Heart right ventricle (tissue), 16 donors: Measurements from ENCODE around the gene XYLB. TPM values are rescaled to one million over a fixed set of nuclear protein-coding genes. Genes with fewer than 3 reads are reported as not detected.
A peak's percentile ranks its signal among the peaks of the same experiment; 100 is the strongest.
"Not testable (repeated sequence)": the region's sequence is repeated elsewhere in the genome, so short reads cannot be mapped to it uniquely, and the experiment has no call there.

Experiments
- ATAC-seq, 8 donors: fragments of 200-7000 bp; cut with Tn5 transposase; one replicate each; pipeline ENCODE4 v1.9.1; 2020; ENCODE audit warnings: mild to moderate bottlenecking in 8 of 8, moderate library complexity in 8 of 8, moderate number of reproducible peaks in 1 of 8
- DNase-seq, 2 donors: peaks; one replicate each; pipeline ENCODE4 v3.0.0-alpha.2; 2020
- H3K27ac ChIP-seq, 10 donors: fragments of 200-600 bp; sonication (generic) in 2 of 10; one replicate each; pipeline versions ENCODE4 v1.5.0 to v1.8.0; 2020 to 2022; ENCODE audit warnings: mild to moderate bottlenecking in 3 of 10
- H3K27me3 ChIP-seq, 7 donors: fragments of 200-600 bp; one replicate each; pipeline ENCODE4 v1.8.0; 2021 to 2022; ENCODE audit warnings: mild to moderate bottlenecking in 2 of 7
- H3K36me3 ChIP-seq, 9 donors: fragments of 200-600 bp; sonication (generic) in 1 of 9; one replicate each; pipeline versions ENCODE4 v1.5.0 to v1.8.0; 2020 to 2022; ENCODE audit warnings: mild to moderate bottlenecking in 2 of 9
- H3K4me1 ChIP-seq, 9 donors: fragments of 200-600 bp; sonication (generic) in 1 of 9; one replicate each; pipeline versions ENCODE4 v1.5.0 to v1.8.0; 2020 to 2022; ENCODE audit warnings: mild to moderate bottlenecking in 4 of 9
- H3K4me3 ChIP-seq, 10 donors: fragments of 200-600 bp; sonication (generic) in 2 of 10; one replicate each; pipeline versions ENCODE4 v1.5.0 to v1.8.0; 2020 to 2022; ENCODE audit warnings: mild to moderate bottlenecking in 7 of 10, moderate library complexity in 2 of 10
- H3K9me3 ChIP-seq, 11 donors: fragments of 200-600 bp in 10 of 11; sonication (generic) in 2 of 11; one replicate each; pipeline versions ENCODE4 v1.5.0 to v1.8.0; 2013 to 2022; ENCODE audit warnings: mild to moderate bottlenecking in 2 of 11, control low read depth in 1 of 11, moderate library complexity in 1 of 11
- CTCF ChIP-seq, 9 donors: fragments of 200-600 bp; sonication (generic) in 2 of 9; IDR thresholded peaks; one replicate each; pipeline versions ENCODE4 v1.5.0 to v1.8.0; 2021 to 2022; ENCODE audit warnings: antibody characterized with exemption in 9 of 9, mild to moderate bottlenecking in 5 of 9, moderate library complexity in 1 of 9
- whole genome bisulfite sequencing, 2 donors: extraction: QIAGEN DNeasy Blood & Tissue Kit; methylation state at CpG; one replicate each; pipeline ENCODE4 v1.1.7; 2013; ENCODE audit warnings: inconsistent platforms in 1 of 2; 5-methylcytosine and 5-hydroxymethylcytosine counted together
- intact Hi-C, 10 donors: fragments of 100-400 bp; cut with DNase I; formaldehyde crosslinking; loops; one replicate each; pipeline versions ENCODE4 v1.11.1 to v1.14.2; 2022
- long read RNA-seq, 3 donors: library from polyadenylated mRNA; unstranded; transcript quantifications; one replicate each; pipeline ENCODE4 v2.0.0, GENCODE V29; 2020 to 2021
- polyA plus RNA-seq, 2 donors: library from polyadenylated mRNA; stranded (reverse); fragments of 200-250 nt; gene quantifications; one replicate each; pipeline ENCODE4 v1.2.3, GENCODE V29; 2013
- total RNA-seq, 10 donors: library from RNA; stranded (reverse); fragmentation: NEBNext Ultra II Directional in 3 of 10; extraction: Animal tissue kit (Norgen Biotek cat#: 25700) in 3 of 10; gene quantifications; one replicate each; pipeline versions ENCODE4 v1.2.1 to v1.2.4, GENCODE V29; 2021 to 2023
- donor health status: Arrhythmogenic right ventricular cardiomyopathy.
- donor health status: ischemic (EF 13 %, LVEDD 7.1; RV severe dilation, severe dysfunction).
- donor health status: healthy with polysubstance abuse.
- donor health status: DM: no; HTN: yes; CAD: no.
- donor health status: DM: no; HTN: no; CAD: no.
- donor health status: ischemic (EF 25% LVEDD 6.9; RV normal size, moderate dysfunction).
- donor health status: ischemic (EF 25% LVEDD 5.7; RV mildly dilated, moderate dysfunction).
- donor health status: healthy.
- donor health status: DM: yes; HTN: yes; CAD: no.
- donor health status: Ischemic cardiomyopathy.
- donor health status: ischemic (EF 35%, LVEDD 5.7; RV mildly dilated, moderate dysfunction).
- donor health status: nonischemic (EF 11% LVEDD 7.7; RV severe dilation, severe dysfunction).
- donor health status: DM: yes; HTN: yes; CAD: no.
- donor health status: PGD.
- donor health status: ischemic (EF 29% LVEDD 5.4; RV normal size, mild dysfunction).
- donor health status: nonischemic (EF 23%, LVEDD 6.1; RV moderate dilation, normal function).

The XYLB gene
- total RNA-seq (1 to 10 TPM in 2 of 10 donors, under 1 TPM in 8; 0.42 to 1.7 (median 0.73) TPM), polyA plus RNA-seq (under 1 TPM; 0.22 TPM)
- long read RNA-seq, donor 1 = 0 reads
- long read RNA-seq, donor 2, partial matches to known transcripts = 0 of 2 reads
- long read RNA-seq, donor 2, other reads (novel, unspliced or antisense) = 2 of 2 reads
- long read RNA-seq, donor 3 = 0 reads

GRCh38 chr3:38346587-38347410 lies at the start of gene XYLB:
Gene XYLB (plus strand): TSS chr3:38346785. CDS start chr3:38346869, 84 bp downstream.
- Histone ChIP-seq H3K27ac (peak within 1 kb of the TSS in 6 of 10 donors; percentile 29 to 75 (median 48)), H3K27me3 (no peaks in the 10 kb centered on the region), H3K4me1 (peaks cover 0 to 22% (median 9%) of the 10 kb centered on the region in 9 donors), H3K36me3 (no peaks in the 10 kb centered on the region), H3K4me3 (peak within 1 kb of the TSS; percentile 27 to 87 (median 82)), H3K9me3 (peaks cover 0 to 4% (median 0%) of the 10 kb centered on the region in 11 donors)
- WGBS, 2 donors = 2 to 3% methylated on average over 65 to 85 of the region's 85 CpGs
- ATAC-seq (peak; percentile 96 to 100 (median 99)), DNase-seq (peak; percentile 79 to 89)
- intact Hi-C loops = loop anchor here (2.0 to 10.0 kb wide), 8 partner anchors 131 to 308 kb away; partner anchors contain the start of genes ACAA1 (in 2 of the 10) and MYD88 (in 2 of the 10)
- TF ChIP-seq CTCF (IDR thresholded peaks at IDR 0.05) = peak; percentile 68 to 95 (median 87)

- DNase-seq, H3K27ac ChIP-seq, ATAC-seq, H3K9me3 ChIP-seq, H3K4me3 ChIP-seq, intact Hi-C loops, H3K36me3 ChIP-seq, H3K27me3 ChIP-seq, H3K4me1 ChIP-seq: not testable (repeated sequence)
- 86% methylated on average over 4 of the region's 4 CpGs for WGBS, 2 donors
These were observed 49.5 kb upstream of the XYLB start for GRCh38 chr3:38297053-38297452.

GRCh38 chr3:38297537-38297936 lies 49.0 kb upstream of the XYLB start:
- ATAC-seq = no peak
- TF ChIP-seq CTCF (IDR thresholded peaks at IDR 0.05) = no peak
- Histone ChIP-seq H3K27ac (no peak overlapping the region), H3K4me3 (no peak overlapping the region), H3K36me3 (no peaks in the 10 kb centered on the region), H3K4me1 (no peaks in the 10 kb centered on the region), H3K27me3 (no peaks in the 10 kb centered on the region), H3K9me3 (peaks cover 0 to 8% (median 0%) of the 10 kb centered on the region in 11 donors)
- intact Hi-C loops = no loop called here
- no peak for DNase-seq

GRCh38 chr3:38297947-38298711 lies 48.5 kb upstream of the XYLB start:
- no peaks in the 10 kb centered on the region for H3K36me3 ChIP-seq
- no peaks in the 10 kb centered on the region for H3K4me1 ChIP-seq
- H3K4me3 ChIP-seq = no peak overlapping the region
- DNase-seq (no peak), ATAC-seq (no peak)
- H3K27me3 ChIP-seq = no peaks in the 10 kb centered on the region
- peak in 6 of 9 donors; percentile 5 to 44 (median 10) for TF ChIP-seq CTCF (IDR thresholded peaks at IDR 0.05)
- intact Hi-C loops = no loop called here
- no peak overlapping the region for H3K27ac ChIP-seq
- 83 to 85% methylated on average over 5 of the region's 5 CpGs for WGBS, 2 donors
- H3K9me3 ChIP-seq = peaks cover 0 to 8% (median 0%) of the 10 kb centered on the region in 11 donors
